GM12801 (cell line): ENCODE measurements around the gene PEX5L.

Experiments
- TF ChIP-seq, protein P1 (sequence below): IDR thresholded peaks from one replicate; pipeline ENCODE4 v1.5.1; 2011; ENCODE audit warnings: control low read depth; ENCODE audit not compliant: insufficient read length; ENCODE audit errors: extremely low read depth

PEX5L gene

DNA sequence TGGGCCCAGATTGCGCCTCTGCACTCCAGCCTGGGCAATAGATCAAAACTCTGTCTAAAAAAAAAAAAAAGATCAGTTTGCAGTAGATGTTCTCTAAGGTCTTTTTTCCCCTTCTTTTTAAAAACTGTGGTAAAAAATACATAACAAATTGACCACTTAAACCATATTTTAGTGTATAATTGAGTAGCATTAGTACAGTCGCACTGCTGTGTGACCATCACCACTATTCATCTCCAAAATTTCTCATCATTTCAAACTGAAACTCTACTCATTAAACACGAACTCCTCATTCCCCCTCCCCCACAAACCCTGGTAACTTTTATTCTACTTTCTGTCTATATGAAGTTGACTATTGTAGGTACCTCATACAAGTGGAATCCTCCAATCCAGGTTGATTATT, 160.3 kb downstream of the PEX5L start:
- TF ChIP-seq, protein P1, sequence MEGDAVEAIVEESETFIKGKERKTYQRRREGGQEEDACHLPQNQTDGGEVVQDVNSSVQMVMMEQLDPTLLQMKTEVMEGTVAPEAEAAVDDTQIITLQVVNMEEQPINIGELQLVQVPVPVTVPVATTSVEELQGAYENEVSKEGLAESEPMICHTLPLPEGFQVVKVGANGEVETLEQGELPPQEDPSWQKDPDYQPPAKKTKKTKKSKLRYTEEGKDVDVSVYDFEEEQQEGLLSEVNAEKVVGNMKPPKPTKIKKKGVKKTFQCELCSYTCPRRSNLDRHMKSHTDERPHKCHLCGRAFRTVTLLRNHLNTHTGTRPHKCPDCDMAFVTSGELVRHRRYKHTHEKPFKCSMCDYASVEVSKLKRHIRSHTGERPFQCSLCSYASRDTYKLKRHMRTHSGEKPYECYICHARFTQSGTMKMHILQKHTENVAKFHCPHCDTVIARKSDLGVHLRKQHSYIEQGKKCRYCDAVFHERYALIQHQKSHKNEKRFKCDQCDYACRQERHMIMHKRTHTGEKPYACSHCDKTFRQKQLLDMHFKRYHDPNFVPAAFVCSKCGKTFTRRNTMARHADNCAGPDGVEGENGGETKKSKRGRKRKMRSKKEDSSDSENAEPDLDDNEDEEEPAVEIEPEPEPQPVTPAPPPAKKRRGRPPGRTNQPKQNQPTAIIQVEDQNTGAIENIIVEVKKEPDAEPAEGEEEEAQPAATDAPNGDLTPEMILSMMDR = no peak

DNA sequence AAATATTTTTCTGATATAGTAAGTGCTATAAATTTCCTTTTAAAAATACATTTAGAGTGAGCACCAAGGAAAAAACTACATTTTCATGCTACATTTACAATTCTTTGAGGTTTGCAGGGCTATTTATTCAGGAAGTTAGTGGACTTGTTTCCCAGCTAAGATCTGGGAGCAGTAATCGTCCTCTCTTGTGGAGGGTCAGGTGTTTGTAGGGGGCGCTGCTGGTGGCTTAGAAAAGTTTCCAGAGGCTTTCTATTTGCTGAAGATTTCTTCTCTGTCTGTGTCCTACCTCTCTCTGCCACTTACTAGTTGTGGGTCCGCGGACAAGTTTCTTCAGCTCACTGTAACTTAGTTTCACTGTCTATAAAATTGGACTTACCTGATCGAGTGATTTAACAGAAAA, 163.9 kb downstream of the PEX5L start:
- TF ChIP-seq, protein P1 = no peak

DNA sequence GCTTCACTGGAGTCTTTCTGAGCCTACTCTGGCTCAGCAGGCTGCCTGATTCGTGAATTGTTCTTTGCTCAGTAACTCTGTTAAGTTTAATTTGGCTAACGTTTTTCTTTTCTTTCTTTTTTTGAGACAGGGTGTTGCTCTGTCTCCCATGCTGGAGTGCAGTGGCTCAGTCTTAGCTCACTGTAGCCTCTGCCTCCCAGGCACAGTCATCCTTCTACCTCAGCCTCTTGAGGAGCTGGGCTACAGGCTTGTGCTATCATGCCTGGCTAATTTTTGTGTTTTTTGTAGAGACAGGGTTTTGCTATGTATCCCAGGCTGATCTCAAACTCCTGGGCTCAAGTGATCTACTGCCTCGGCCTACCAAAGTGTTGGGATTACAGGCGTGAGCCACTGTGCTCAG, 165.0 kb downstream of the PEX5L start:
- TF ChIP-seq, protein P1 = no peak

DNA sequence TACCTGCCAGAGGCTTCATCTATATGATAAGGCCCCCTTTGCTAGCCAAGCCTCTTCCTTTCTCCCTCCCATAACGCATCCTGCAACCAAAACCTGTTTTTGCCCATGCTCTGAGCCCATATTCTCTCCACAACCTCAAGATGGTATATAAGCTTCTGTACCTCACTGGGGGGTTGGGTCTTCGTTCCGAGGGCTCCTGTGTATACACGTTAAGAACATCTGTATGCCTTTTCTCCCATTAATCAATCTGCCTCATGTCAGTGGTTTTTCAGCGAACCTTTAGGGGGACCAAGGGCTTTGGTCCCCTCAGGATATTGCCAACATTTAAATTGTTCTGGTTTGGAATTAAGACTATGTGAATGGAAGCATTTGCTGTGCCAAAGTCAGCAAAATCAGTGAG, 168.0 kb downstream of the PEX5L start:
- TF ChIP-seq, protein P1 = no peak

DNA sequence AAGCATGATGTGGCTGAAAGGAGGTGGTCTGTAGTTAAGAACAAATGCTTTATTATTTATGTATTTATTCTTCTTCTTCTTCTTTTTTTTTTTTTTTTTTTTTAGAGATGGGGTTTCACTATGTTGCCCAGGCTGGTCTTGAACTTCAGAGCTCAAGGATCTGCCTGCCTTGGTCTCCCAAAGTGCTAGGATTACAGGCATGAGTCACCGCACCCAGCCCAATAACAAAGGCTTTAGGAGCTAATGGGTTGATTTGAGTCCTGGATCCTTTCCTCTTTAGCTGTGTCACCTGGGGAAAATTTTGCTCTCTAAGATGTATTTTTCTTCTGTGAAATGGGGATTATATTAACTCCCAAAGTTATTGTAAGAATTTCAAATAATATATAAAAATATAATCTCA, 168.8 kb downstream of the PEX5L start:
- TF ChIP-seq, protein P1 = no peak

DNA sequence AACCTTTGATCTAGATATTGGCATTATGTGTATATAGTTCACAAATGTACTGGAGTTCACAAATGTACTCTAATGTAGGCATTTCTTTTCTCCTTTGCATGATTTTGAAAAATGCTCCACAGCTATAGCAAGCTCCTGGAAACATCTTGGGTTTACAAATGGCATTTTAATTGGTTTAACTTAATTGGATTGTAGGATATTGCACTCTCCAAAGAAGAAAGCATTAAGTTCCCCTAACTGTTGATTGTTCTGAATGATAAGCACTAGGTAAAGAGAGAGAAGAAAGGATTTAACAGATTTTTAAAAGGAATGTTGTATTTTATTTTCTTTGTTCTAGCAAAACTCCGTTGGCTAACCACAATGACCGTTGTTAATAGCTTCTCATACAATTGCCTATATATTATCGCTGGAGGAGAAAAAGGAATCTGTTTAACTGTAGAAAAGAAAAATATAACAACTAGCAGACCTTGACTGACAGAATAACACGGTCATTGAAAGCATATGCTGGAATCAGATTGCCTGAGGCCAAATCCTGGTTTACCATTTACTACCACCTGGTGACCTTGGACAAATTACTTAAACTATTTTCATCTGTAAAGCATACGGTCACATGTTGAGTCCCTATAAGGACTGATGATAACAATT, 170.8 kb downstream of the PEX5L start:
- TF ChIP-seq, protein P1 = no peak

DNA sequence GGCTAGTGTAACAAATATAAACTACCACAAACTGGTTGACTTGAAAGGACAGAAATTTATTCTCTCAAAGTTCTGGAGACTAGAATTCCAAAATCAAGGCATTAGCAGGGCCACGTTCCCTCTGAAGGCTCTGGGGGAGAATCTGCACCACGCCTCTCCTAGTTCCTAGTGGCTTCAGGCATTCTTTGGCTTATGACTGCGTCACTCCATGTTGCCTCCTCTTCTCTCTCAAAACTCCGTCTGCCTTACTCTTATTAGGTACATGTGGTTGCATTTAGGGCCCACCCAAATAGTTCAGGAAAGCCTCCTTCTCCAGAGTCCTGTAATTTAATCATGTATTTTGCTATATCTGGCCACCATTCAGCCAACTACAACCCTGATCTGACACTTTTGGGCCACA, 174.8 kb downstream of the PEX5L start:
- TF ChIP-seq, protein P1 = no peak
